Stimulated activated naive B cell treated with anti-CD40 and anti-IgM and Interleukin-4, amounts not matched to agents 10 μg/mL and 1 μg/mL and 100 μg/mL, for 72 hours (primary cell): ENCODE data around the gene SORCS2.

Experiments used
- ATAC-seq, 2 donors: fragments of 150-1000 bp; cut with Tn5 transposase; replicated peaks; 2 replicates each; pipeline ENCODE4 v1.10.0; 2021; ENCODE audit warnings: moderate library complexity in 1 of 2
- DNase-seq: peaks from one replicate; pipeline ENCODE4 v3.0.0; 2021
- H3K27ac Mint-ChIP-seq: one replicate; pipeline ENCODE4 v1.8.0; 2022; ENCODE audit warnings: mild to moderate bottlenecking, mixed read lengths
- H3K27me3 Mint-ChIP-seq, 2 donors: one replicate each; pipeline ENCODE4 v1.8.0; 2022; ENCODE audit warnings: mixed read lengths in 2 of 2
- H3K36me3 Mint-ChIP-seq, 2 donors: one replicate each; pipeline ENCODE4 v1.8.0; 2022; ENCODE audit warnings: mixed read lengths in 2 of 2, mild to moderate bottlenecking in 1 of 2
- H3K4me1 Mint-ChIP-seq, 2 donors: one replicate each; pipeline ENCODE4 v1.8.0; 2022; ENCODE audit warnings: mixed read lengths in 2 of 2, mild to moderate bottlenecking in 1 of 2
- H3K4me3 Mint-ChIP-seq, 2 donors: one replicate each; pipeline ENCODE4 v1.8.0; 2022; ENCODE audit warnings: mild to moderate bottlenecking in 2 of 2, mixed read lengths in 2 of 2, moderate library complexity in 1 of 2
- H3K9me3 Mint-ChIP-seq, 2 donors: one replicate each; pipeline ENCODE4 v1.8.0; 2022; ENCODE audit warnings: mixed read lengths in 2 of 2, mild to moderate bottlenecking in 1 of 2

The SORCS2 gene

GRCh38 chr4:7285244-7286094 is 93.1 kb downstream of the SORCS2 start:
- peaks cover 0 to 2% of the 10 kb centered on the region in 2 donors for H3K9me3 Mint-ChIP-seq
- H3K27ac Mint-ChIP-seq, result no peak overlapping the region
- no peaks in the 10 kb centered on the region for H3K36me3 Mint-ChIP-seq
- no peak for DNase-seq
- peaks cover 18 to 21% of the 10 kb centered on the region in 2 donors for H3K27me3 Mint-ChIP-seq
- H3K4me3 Mint-ChIP-seq, result no peak overlapping the region
- ATAC-seq, result no peak
- H3K4me1 Mint-ChIP-seq, result no peaks in the 10 kb centered on the region

- ATAC-seq (no peak), DNase-seq (no peak)
- Mint-ChIP-seq H3K27ac (peak overlapping the region; percentile 39), H3K36me3 (no peaks in the 10 kb centered on the region), H3K27me3 (peaks cover 18 to 21% of the 10 kb centered on the region in 2 donors), H3K4me1 (no peaks in the 10 kb centered on the region), H3K4me3 (no peak overlapping the region), H3K9me3 (peaks cover 0 to 2% of the 10 kb centered on the region in 2 donors)
These were observed 93.8 kb downstream of the SORCS2 start for GRCh38 chr4:7286170-7286569.

DNA sequence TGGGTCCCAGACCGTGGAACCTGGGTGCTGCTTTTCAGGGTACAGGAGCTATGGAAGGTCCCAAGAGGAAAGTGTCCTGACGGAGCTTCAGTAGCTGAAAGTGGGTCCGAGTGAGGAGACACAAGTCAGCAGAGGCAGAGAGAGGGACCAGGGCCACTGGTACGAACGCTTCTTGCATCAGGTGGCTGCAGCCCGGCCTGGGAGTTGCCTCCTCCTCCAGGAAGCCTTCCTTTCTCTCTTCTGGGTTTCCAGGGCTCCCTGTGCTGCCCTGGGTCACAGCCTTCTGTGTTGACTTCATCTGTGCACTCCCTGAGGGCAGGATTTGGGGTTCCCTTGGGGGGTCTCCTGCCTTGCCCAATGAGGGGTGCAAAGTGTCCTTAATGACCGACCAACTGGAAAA is 94.5 kb downstream of the SORCS2 start:
- Mint-ChIP-seq H3K27me3 (peaks cover 13 to 21% of the 10 kb centered on the region in 2 donors), H3K27ac (no peak overlapping the region), H3K4me3 (no peak overlapping the region), H3K36me3 (no peaks in the 10 kb centered on the region), H3K9me3 (peaks cover 0 to 2% of the 10 kb centered on the region in 2 donors), H3K4me1 (no peaks in the 10 kb centered on the region)
- DNase-seq (no peak), ATAC-seq (no peak)

GRCh38 chr4:7287274-7287917 is 95.1 kb downstream of the SORCS2 start:
- ATAC-seq (no peak), DNase-seq (no peak)
- no peak overlapping the region for H3K27ac Mint-ChIP-seq
- peaks cover 0 to 1% of the 10 kb centered on the region in 2 donors for H3K9me3 Mint-ChIP-seq
- no peaks in the 10 kb centered on the region for H3K36me3 Mint-ChIP-seq
- H3K27me3 Mint-ChIP-seq, result peaks cover 11 to 21% of the 10 kb centered on the region in 2 donors
- H3K4me1 Mint-ChIP-seq, result no peaks in the 10 kb centered on the region
- no peak overlapping the region for H3K4me3 Mint-ChIP-seq

DNA sequence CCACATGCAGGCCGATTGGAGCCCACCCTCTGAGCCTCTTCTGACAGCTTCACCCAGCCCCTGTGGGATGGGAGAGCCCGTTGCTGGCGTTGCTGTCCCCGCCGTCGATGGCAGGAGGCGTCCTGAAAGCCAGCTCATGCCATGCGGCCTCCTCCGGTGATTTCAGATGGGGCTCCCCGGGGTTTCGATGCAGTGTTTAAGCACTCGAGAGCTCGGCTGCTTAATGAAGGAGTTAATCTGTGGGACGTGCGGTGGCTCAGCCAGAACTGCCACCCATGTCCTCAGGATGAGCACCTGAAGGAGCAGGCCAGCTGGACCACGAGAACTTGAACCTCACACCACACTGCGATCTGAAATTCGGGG is 95.6 kb downstream of the SORCS2 start:
- ATAC-seq, result no peak
- H3K9me3 Mint-ChIP-seq, result no peaks in the 10 kb centered on the region
- H3K4me1 Mint-ChIP-seq, result no peaks in the 10 kb centered on the region
- H3K27me3 Mint-ChIP-seq, result peaks cover 8 to 21% of the 10 kb centered on the region in 2 donors
- DNase-seq, result no peak
- H3K4me3 Mint-ChIP-seq, result no peak overlapping the region
- no peak overlapping the region for H3K27ac Mint-ChIP-seq
- H3K36me3 Mint-ChIP-seq, result no peaks in the 10 kb centered on the region

- no peaks in the 10 kb centered on the region for H3K4me1 Mint-ChIP-seq
- peaks cover 0 to 2% of the 10 kb centered on the region in 2 donors for H3K9me3 Mint-ChIP-seq
These were observed 96.6 kb downstream of the SORCS2 start for GRCh38 chr4:7288751-7289523.

GRCh38 chr4:7289589-7289988 is 97.3 kb downstream of the SORCS2 start:
- H3K36me3 Mint-ChIP-seq, result no peaks in the 10 kb centered on the region
- H3K4me3 Mint-ChIP-seq, result no peak overlapping the region
- H3K4me1 Mint-ChIP-seq, result no peaks in the 10 kb centered on the region
- H3K27me3 Mint-ChIP-seq, result peaks cover 6 to 21% of the 10 kb centered on the region in 2 donors
- H3K27ac Mint-ChIP-seq, result no peak overlapping the region
- no peak for ATAC-seq
- DNase-seq, result no peak
- H3K9me3 Mint-ChIP-seq, result peaks cover 0 to 2% of the 10 kb centered on the region in 2 donors

More at GRCh38 chr4:7288751-7289523, 96.6 kb downstream of the SORCS2 start:
- H3K36me3 Mint-ChIP-seq, result no peaks in the 10 kb centered on the region
- ATAC-seq (no peak), DNase-seq (no peak)
- H3K27ac Mint-ChIP-seq, result no peak overlapping the region
- H3K4me3 Mint-ChIP-seq, result no peak overlapping the region
- peaks cover 6 to 21% of the 10 kb centered on the region in 2 donors for H3K27me3 Mint-ChIP-seq

DNA sequence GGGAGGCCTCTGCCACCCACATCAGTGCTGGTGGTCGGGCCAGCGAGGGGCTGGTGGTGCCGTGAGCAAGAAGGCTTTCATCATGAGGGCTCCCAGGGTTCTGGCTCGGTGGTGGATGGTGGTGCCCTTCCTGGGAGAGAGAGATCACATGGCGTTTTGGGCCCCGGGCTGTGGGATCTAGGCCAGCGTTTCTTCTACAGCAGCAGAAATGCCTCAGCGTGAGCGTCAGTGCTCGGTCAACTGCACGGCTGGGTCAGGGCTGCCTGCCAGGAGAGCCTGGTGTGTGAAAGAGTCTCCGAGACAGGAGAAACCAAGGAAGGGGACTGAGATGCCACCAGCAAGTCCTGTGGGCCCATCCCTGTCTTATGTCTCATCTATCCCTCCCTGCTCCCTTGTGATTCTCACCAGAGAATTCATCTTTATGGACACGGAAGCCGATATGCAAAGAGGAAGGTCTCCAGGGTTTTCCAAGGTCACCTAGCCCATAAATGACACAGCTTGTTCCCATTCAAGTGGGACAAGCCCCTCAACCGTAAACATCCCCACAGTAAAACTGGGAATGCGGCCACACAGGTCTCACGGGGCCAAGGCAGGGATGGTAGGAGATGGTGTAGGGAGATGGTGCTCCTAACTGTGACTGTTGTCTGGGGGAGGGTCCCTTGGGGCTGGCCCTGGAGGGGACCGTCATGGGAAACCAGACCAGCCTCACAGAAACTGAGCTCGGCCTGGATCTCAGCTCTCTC is 99.2 kb downstream of the SORCS2 start:
- Mint-ChIP-seq H3K4me3 (no peak overlapping the region), H3K9me3 (peaks cover 0 to 2% of the 10 kb centered on the region in 2 donors), H3K36me3 (no peaks in the 10 kb centered on the region), H3K27ac (no peak overlapping the region), H3K27me3 (peaks cover 0 to 10% of the 10 kb centered on the region in 2 donors), H3K4me1 (no peaks in the 10 kb centered on the region)
- DNase-seq (no peak), ATAC-seq (no peak)

DNA sequence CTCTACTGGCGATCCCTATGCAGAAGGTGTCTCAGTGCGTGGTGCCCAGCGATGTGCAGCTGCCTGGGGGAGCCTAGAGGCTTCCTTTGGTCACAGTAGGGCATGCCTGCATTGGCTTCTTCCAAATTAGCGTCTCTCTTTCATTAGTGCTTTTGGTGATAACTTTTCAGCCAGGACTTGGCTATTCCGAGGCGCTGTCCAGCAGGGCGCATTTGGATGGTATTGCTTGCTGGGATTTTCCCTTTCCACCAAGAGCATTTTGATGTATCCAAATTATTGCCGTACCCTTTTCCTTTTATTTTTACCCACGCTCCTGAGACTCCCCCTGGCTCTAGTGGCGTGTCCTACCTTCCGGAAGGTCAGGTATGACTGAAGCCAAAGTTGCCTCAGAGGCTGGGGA is 101.4 kb downstream of the SORCS2 start:
- peaks cover 5 to 20% of the 10 kb centered on the region in 2 donors for H3K27me3 Mint-ChIP-seq
- DNase-seq (no peak), ATAC-seq (no peak)
- H3K4me1 Mint-ChIP-seq, result no peaks in the 10 kb centered on the region
- H3K27ac Mint-ChIP-seq, result no peak overlapping the region
- no peak overlapping the region for H3K4me3 Mint-ChIP-seq
- H3K36me3 Mint-ChIP-seq, result no peaks in the 10 kb centered on the region
- H3K9me3 Mint-ChIP-seq, result peaks cover 0 to 2% of the 10 kb centered on the region in 2 donors

DNA sequence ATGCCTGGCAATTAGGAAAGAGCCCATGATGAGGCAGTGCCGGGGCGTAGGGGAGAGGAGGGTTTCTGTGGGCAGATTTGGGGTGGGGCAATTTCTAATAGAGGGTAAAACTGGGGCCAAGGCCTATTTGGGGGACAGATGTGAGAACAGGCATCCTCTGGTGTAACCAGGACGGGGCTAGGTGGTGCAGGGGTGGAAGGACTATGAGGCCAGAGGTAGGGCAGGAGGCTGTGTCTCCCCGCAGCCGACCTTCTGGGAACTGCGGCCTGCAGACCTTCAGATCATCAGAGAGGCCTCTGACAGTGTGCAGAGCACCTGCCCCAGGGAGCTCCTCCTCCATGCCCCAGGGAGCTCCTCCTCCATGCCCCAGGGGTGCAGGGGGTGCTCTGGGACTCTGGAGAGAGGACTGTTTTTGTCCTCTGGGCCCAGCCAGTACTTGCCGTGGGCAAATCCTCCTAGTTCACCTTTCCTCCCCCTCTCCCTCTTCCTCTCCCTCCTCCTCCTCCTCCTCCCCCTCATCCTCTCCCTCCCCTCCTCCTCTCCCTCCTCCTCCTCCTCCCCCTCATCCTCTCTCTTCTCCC is 101.9 kb downstream of the SORCS2 start:
- peaks cover 0 to 2% of the 10 kb centered on the region in 2 donors for H3K9me3 Mint-ChIP-seq
- peaks cover 6 to 21% of the 10 kb centered on the region in 2 donors for H3K27me3 Mint-ChIP-seq
- ATAC-seq, result peak; percentile 36 to 42
- H3K4me3 Mint-ChIP-seq, result no peak overlapping the region
- no peaks in the 10 kb centered on the region for H3K36me3 Mint-ChIP-seq
- H3K4me1 Mint-ChIP-seq, result no peaks in the 10 kb centered on the region
- no peak overlapping the region for H3K27ac Mint-ChIP-seq
- no peak for DNase-seq

- Mint-ChIP-seq H3K36me3 (no peaks in the 10 kb centered on the region), H3K4me3 (no peak overlapping the region), H3K27me3 (peaks cover 8 to 21% of the 10 kb centered on the region in 2 donors), H3K27ac (no peak overlapping the region), H3K9me3 (peaks cover 0 to 2% of the 10 kb centered on the region in 2 donors), H3K4me1 (no peaks in the 10 kb centered on the region)
- ATAC-seq, result no peak
- no peak for DNase-seq
These were observed 103.0 kb downstream of the SORCS2 start for GRCh38 chr4:7295197-7295910.

DNA sequence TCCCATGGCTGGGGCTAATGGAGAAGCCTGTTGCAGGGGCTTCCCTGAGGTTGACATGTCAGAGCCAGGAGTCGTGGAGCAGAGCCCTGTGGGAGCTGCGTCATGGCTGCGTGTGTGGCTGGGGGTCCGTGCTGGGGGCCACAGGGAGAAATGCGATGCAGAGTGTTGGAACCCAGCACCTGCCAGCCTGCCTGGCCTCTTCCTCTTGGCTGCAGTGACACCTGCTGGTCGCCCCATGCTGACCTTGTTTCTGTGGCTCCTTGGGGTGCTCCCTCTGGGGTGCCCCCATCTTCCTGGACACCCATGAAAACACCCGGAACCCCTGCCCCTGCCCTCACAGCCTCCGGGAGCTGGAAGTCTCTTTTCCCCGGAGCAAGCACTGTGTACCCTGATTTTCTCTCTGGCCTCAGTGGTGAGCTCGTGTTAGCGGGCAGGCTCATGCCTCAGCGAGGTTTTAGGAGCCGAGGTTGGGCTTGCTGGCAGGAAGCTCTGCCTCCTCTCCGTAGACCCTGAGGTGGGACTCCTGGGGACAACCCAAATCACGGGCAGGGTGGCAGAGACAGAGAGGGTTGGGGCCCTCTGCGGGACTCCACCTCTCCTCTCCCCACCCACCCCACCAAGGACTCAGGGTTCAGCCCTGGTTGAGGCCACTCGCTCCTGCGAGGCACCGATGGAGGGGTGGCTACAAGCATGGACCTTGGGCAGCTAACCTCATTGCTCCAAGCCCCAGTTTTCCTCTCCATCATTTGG is 103.7 kb downstream of the SORCS2 start:
- Mint-ChIP-seq H3K36me3 (no peaks in the 10 kb centered on the region), H3K27me3 (peaks cover 11 to 21% of the 10 kb centered on the region in 2 donors), H3K9me3 (peaks cover 0 to 2% of the 10 kb centered on the region in 2 donors), H3K4me1 (no peaks in the 10 kb centered on the region), H3K27ac (no peak overlapping the region), H3K4me3 (no peak overlapping the region)
- DNase-seq (no peak), ATAC-seq (no peak)
